HG03469 (cell line): Measurements from ENCODE around the gene ATP2B2.

Experiments used
- ATAC-seq: cut with Tn5 transposase; IDR thresholded peaks from one replicate; pipeline ENCODE4 v1.9.1; 2021; ENCODE audit warnings: mild to moderate bottlenecking, moderate library complexity, moderate number of reproducible peaks; ENCODE audit not compliant: unreplicated experiment

Gene ATP2B2

GRCh38 chr3:10434144-10434937 is 71.0 kb downstream of the ATP2B2 start:
- ATAC-seq, result no peak

- ATAC-seq, result no peak
Measured at GRCh38 chr3:10432931-10433330, 72.5 kb downstream of the ATP2B2 start.

- ATAC-seq, result no peak
Measured at GRCh38 chr3:10432156-10432845, 73.1 kb downstream of the ATP2B2 start.

- ATAC-seq, result no peak
Measured at GRCh38 chr3:10430805-10431204, 74.6 kb downstream of the ATP2B2 start.

- ATAC-seq, result no peak
Measured at GRCh38 chr3:10428406-10429091, 76.8 kb downstream of the ATP2B2 start.

- ATAC-seq, result no peak
Measured at GRCh38 chr3:10426346-10427220, 78.8 kb downstream of the ATP2B2 start.

GRCh38 chr3:10423171-10423882 is 82.1 kb downstream of the ATP2B2 start:
- ATAC-seq, result no peak

GRCh38 chr3:10421996-10422395 is 83.4 kb downstream of the ATP2B2 start:
- ATAC-seq, result no peak

- ATAC-seq, result no peak
Measured at GRCh38 chr3:10420745-10421475, 84.5 kb downstream of the ATP2B2 start.

GRCh38 chr3:10419637-10420232 is 85.7 kb downstream of the ATP2B2 start:
- ATAC-seq, result no peak

GRCh38 chr3:10417847-10418246 is 87.5 kb downstream of the ATP2B2 start:
- no peak for ATAC-seq

- no peak for ATAC-seq
Measured at GRCh38 chr3:10416730-10417300, 88.6 kb downstream of the ATP2B2 start.

- ATAC-seq, result no peak
Measured at GRCh38 chr3:10413041-10413440, 92.3 kb downstream of the ATP2B2 start.

GRCh38 chr3:10411598-10412332 is 93.6 kb downstream of the ATP2B2 start:
- ATAC-seq, result no peak

- no peak for ATAC-seq
Measured at GRCh38 chr3:10410383-10411002, 94.9 kb downstream of the ATP2B2 start.

GRCh38 chr3:10408680-10409079 is 96.7 kb downstream of the ATP2B2 start:
- no peak for ATAC-seq

GRCh38 chr3:10407361-10407760 is 98.0 kb downstream of the ATP2B2 start:
- no peak for ATAC-seq

- ATAC-seq, result no peak
Measured at GRCh38 chr3:10406414-10406813, 99.0 kb downstream of the ATP2B2 start.
